HG02884 (cell line): ENCODE measurements around the gene CATSPERD.

Source experiments
- ATAC-seq: cut with Tn5 transposase; IDR thresholded peaks from one replicate; pipeline ENCODE4 v1.9.1; 2021; ENCODE audit warnings: mild to moderate bottlenecking, moderate library complexity; ENCODE audit not compliant: unreplicated experiment

The CATSPERD gene

DNA sequence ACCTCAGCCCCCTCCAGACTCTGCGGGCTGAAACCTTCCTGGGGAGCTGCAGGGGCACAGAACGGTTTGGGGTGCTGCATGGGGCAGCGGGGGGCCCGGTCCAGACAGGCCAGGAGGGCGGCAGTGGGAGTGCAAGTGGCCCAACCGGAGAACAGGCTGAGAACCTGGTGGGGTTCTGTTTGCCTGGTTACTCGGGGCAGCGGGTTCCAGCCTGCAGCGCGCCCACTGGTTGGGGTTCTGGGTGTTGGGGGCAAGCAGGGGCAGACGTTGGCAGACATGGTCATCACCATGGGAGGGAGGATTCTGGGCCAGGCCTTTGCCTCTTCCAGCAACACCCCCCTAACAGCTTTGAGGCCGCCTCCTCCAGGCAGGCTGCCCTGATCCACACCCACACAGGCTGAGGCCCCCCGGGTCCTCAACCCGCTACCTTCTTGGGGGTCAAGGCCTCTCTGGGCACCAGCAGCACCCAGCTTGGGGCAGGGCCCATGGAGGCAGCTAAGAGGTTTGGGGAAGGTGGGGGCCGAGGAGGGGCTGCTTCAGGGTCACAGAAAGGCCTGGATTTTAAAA, 64.2 kb downstream of the CATSPERD start, which contains the start of gene PRR22:
PRR22 (minus strand) TSS at position 166 of the 567 bp plus-strand sequence; CDS start at position 80, 86 bp downstream.
- no peak for ATAC-seq

DNA sequence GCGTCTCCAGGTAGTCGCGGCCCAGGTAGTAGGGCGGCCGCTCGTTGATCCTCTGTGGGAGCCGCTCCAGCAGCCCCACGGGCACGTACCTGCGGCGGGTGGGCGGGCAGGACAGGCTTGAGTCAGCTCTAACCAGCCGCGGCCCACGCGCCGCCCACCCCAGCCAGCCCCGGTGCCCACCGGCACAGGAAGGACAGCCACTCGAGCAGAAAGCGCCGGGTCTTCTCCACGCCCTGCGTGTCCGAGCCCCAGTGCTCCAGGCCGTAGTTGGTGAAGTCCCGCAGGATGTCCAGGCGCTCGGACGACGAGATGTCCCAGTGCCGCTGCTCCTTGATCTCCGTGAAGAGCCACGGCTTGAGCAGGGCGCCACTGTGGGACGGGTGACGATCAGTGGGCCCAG, 65.0 kb downstream of the CATSPERD start:
- ATAC-seq, result no peak

DNA sequence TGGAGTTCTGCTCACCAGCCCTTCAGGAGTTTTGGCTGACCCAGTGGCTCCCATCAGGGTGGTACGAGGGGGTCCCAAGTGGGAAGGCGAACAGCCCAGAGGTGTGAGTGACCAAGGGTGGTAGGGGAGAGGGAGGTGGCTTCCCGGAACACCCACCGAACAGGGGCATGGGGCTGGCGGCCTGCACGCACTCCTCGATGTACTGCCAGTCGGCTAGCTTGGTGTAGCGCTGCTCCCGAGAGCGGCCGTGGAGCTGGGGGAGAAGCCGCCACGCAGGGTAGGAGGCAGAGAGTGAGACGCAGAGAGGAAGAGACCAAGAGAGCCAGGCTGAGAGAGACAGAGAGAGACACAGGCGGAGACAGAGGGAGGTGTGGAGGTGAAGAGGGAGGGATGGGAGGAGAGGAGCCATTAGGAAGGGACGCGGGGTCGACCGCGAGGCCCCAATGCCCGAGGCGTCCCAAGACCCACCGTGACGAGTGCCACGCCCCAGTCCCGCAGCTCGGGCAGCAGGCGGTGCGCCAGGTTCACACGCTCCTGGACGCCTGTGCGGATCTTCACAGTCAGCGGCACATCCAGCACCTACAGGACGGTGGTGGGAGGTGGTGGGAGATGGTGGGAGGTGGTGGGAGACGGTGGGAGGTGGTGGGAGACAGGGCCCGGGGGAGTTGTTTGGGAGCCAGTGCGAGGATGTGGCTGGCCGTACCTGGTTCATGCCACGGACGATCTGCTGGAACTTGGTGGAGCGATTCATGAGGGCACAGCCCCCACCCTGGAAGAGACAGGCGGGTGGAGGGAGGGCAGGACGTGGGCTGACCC, 66.4 kb downstream of the CATSPERD start:
- no peak for ATAC-seq

DNA sequence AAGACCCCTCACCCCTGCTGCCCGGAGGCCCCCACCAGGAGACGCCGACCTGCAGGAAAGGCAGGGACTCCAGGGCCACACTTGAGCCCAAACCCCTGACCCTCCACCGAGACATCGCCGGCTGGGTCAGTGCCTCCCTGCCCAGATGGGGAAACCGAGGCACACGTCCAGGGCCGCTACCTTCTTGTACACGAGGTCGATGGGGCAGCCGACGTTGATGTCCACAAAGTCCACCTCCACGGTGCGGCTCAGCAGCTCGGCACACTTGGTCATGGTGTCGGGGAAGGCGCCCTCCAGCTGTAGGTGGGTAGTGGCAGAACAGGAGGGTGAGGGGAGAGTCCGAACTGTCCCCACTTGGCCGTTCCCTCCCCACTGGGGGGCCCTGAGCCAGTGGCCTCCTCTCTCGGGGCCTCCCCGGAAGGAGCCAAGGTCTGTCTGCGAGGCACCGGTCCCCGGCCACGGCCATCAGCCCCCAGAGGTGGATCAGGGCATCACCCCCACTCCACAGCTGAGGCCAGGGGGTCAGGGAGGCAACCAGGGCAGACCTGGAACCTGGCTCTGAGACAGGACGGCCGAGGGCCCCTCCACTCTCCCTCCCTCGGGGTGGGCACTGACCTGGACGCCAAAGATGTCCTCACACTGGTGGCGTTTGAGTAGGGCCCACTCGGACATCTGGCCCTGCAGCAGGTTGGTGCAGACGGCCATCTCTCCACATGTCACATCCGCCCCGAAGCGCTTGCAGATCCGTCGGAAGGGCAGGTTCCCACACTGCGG, 67.2 kb downstream of the CATSPERD start:
- no peak for ATAC-seq

DNA sequence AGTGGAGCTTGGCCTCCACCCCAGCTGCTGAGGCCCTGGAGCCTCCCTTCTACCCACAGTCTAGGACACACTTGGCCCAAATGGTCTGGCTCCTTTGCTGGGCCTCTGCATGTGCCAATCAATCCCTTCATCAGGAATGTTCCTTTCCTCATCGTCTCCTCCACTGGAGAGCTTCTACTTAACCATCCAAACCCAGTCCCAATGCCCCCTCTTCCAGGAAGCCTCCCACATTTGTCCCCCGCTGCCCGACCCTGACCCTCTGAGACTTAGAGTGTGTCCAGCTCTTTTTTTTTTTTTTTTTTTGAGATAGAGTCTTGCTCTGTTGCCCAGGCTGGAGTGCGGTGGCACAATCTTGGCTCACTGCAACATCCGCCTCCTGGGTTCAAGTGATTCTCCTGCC, 68.0 kb downstream of the CATSPERD start:
- no peak for ATAC-seq

DNA sequence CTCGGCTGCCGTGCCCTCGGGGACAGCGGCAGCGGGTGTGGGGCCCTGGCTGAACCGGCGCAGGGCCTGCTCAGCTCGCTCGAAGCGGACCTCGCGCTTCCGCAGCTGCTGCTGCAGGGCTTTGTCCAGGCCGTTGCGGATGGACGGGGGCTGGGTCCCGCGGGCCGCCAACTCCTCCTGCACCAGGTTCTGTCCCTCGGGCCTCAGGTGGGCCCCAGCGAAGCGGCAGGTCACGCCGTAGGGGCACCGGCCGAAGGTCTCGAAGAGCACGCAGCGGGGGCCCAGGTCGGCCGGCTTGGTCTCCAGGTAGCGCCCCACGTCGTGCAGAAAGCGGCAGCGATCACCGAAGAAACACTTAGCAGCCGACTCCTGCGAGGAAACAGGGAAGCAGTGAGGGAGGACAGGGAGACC, 68.9 kb downstream of the CATSPERD start:
- ATAC-seq, result no peak

DNA sequence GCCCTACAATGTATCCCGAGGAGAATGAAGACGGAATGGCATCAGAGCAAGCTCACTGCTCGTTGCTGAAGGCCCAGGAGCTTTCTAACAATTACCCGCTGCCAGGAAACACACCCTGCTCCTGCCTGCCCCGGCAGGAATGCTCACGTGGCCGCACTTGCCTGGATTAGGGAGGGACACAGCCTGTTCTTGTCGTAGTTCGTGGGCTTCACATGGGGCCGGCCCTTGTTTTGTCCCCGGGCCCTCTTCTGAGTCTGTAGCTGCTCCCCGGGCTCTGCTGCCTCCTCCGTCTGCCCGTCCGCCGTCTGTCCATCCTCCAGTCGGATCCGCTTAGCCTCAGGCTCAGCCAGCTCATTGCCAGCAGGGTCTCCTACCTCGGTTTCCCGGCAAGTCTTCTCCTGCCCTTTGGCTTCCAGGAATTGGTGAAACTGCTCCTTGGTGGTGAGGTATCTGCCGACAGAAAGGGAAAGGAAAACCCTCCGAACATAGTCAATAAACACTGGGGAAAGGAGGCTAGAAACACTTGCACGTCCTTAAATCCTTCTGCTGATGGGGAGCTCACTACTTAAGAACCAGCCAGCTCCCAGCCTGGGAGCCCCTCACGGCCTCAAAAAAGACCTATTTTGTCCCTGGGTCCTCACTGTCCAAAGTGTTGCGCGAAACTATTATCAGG, 69.6 kb downstream of the CATSPERD start:
- ATAC-seq, result no peak

DNA sequence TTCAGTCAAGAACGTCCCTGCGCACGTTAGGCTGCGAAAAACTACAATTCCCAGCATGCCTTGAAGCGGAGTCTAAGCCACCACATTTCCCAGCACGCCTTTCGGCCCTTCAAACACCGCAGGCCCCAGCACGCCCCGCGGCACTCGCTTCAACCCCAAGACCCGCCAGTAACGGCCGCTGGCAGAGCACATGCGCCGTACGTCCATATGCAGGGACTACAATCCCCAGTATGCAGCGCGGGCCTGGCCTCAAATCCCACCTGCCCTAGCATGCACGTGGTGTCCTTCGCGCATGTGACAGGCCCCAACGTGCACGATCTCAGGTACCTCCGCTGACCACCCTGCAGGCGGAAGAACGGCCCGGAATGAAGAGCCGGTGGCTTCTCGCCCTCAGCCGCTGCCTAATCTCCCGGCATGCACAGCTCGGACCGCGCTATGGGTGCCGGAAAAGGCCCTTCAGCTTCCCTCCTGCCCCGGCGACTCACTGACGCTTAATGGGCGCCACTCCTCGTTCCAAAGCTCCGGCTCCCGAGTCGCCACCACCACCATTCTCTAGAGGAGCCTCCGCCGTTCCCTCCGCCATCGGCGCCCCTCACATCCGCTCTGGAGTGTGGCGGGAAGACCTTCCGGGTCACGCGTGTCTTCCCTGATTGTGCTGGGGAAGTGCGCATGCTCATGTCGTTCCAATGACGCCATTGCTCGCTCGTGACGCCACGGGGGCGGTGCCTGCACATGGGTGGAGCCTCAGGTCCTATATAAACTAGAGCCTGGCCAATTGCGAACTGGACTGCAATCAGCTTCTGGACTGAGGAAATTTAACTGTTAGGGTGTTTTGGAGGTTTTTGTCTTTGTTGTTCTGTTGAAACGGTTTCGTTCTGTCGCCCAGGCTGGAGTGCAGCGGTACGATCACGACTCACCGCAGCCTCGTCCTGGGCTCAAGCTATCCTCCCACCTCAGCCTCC, 70.4 kb downstream of the CATSPERD start, which contains the start of gene DUS3L:
DUS3L (minus strand) TSS at position 605 of the 962 bp plus-strand sequence; CDS start at position 583, 22 bp downstream.
- ATAC-seq, result peak; percentile 82

DNA sequence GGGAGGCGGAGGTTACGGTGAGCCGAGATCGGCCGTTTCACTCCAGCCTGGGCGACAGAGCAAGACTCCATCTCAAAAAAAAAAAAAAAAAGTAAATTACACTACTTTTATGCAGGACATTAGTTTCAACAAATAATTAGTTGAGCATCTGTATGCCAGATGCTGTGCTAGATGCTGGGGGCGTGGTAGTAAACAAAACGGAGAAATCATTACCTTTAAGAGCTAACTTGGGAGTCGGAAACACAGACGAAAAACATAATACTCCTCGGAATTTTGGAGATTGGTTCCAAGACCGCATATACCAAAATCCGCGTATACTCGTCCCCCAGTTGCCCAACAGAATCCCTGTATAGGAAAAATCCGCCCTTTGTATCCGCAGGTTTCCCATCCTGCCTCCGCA, 71.8 kb downstream of the CATSPERD start:
- ATAC-seq, result no peak

DNA sequence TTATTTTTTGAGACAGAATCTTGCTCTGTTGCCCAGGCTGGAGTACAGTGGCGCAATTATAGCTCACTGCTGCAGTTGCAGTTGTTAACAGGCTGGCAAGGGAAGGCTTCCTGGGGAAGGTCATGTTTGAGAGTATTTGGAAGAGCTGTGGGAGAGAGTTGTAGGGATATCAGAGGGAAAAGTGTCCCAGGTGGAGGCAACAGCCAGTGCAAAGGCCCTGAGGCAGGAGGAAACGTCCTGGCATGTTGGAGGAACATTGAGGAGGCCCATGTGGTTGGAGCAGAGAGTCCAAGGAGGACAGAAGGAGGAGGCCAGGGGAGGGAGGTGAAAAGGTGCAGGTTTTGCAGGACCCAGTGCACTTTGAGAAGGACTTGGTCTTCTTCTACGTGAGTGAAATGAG, 72.8 kb downstream of the CATSPERD start:
- no peak for ATAC-seq

DNA sequence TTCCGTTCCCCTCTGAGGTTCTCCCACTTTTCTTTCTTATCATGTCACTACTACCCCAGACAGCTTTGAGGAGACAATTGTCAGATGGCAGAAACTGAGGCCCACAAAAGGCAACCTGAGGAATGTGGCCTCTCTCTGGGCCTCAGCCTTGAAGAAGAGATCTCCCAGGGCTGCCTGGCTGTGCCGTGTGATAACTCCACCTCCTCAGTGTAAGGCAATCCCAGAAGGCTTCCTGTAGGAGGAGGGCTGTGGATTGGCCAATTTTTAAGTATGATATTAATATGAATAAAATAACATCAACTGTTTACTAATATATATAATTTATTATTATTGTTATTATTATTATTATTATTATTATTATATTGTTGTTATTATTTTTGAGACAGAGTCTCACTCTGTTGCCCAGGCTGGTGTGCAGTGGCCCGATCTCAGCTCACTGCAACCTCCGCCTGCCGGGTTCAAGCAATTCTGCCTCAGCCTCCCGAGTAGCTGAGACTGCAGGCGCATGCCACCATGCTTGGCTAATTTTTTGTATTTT, 75.0 kb downstream of the CATSPERD start:
- no peak for ATAC-seq

DNA sequence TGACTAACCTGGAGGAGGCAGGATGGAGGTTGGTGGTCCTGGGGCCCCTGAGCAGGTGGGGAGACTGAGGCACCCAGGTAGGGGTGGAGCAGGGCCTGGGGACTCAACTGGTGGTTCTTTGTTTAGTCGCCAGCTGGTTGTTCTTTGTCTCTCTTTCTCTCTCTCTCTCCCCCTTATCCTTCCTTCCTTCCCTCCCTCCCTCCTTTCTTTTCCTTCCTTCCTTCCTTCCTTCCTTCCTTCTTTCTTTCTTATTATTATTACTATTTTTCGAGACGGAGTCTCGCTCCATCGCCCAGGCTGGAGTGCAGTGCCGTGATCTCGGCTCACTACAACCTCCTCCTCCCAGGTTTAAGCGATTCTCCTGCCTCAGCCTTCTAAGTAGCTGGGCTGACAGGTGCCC, 77.8 kb downstream of the CATSPERD start:
- ATAC-seq, result no peak

DNA sequence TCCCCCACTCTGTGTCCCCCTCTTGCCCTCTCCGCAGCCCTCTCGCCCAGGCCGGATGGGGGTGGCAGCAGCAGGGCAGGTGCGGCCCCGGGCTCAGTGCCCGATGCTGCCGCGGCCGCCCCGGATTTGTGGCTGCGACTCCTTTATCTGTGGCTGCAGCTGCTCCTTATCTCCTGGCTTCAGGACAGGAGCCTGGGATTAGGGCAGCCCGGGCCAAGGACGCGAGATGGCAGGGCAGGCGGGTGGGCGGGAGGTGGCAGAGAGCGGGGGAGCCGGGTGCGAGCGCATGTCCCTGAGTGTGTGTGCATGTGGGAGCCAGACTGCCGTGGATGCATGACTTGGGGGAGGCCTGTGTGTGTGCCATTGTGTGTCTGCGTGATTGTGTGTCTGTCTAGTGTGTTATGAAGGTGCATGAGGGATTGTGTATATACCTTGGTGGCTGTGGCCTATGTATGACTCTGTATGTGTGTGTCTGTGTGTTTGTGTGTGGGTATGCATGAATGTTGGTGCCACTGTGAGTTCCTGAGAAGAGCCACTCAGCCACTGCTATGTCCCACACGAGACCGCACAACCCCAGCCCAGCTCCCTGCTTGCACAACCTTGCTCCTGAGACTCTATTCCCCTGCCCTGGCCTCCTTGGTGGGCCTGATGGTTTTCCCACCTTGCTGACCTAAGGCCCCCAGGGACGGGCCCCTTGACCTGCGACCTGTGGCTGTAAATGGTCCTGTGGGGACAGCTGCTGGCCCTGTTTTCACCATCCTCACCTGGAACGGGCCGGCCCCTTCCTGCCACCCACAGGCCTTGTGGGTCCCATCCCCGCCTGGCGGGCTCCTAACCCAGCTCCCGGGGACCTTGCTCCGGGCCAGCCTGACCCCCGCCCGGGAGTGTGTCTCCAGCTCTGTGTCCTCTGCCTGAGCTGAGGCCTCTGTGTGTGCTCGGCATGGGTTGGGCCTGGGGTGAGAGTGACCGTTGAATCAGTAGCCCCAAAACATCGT, 79.1 kb downstream of the CATSPERD start:
- ATAC-seq, result no peak

DNA sequence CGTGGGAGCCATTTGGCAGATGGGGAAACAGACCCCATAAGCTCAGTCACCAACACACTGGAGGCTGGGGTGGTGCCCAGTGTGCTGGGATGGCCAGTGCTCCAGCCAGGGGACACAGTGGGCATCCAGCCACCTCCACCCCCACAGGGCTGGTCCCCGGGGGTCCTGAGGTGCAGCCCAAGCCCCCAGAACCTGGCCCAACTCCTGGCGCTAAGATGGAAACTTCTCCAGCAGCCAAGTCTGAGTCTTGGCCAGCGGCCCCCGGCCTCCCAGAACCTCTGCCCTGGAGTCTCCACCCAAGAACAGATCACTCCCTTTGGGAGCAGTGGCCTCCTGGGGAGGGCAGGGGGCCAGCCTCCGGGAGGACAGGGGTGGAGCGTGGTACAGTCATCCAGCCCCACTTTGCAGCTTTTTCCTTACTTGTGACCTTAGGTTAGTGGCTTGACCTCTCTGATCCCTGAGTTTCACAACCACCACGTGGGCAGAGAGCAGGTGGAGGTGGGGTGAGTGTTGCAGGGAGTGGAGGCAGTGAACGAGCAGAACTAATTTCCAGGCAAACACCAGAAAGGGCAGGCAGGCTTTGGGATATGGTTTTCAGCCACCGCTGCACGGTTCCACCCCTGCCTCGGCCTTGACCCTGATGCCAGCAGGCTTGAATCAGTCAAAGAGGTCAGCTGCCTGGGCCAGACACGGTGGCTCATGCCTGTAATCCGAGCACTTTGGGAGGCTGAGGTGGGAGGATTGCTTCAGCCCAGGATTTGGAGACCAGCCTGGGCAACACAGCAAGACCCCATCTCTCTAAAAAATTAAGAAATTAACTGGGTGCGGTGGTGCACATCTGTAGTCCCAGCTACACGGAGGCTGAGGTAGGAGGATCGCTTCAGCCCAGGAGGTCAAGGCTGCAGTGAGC, 80.2 kb downstream of the CATSPERD start:
- ATAC-seq, result no peak

DNA sequence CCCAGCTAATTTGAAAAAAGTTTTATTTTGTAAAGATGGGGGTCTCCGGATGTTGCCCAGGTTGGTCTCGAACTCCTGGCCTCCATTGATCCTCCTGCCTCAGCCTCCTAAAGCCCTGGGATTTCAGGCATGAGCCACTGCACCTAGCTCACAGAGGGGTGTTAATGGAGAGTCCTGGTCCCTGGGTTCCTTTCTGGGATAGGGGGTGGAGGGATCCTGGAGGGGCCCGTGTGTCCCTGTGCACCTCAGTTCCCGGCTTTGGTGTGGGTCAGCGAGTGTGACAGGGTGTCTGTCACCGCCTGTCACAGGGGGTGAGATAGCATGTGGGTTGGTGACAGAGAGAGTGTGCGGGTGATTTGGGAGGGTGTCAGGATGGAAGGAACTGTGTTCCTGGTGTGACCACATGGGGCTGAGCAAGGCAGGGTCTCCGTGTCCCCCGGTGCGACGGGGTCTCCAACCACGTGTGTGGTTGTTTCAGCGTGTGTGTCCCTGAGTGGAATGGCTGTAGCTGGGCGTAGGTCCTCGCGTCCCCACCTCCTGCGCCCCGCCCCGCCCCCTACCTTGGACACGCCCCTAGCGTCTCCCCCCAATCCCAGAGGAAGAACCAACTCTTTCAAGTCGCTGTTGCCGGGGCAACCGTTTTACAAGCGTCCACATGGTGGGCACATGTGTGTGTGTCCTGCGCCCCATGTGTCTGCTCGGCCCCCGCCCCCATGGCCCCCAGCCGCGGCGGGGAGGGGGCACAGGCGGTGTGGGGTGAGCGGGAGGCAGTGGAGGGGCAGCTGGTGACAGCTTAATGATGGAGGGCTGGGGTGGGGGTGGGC, 81.6 kb downstream of the CATSPERD start:
- no peak for ATAC-seq

DNA sequence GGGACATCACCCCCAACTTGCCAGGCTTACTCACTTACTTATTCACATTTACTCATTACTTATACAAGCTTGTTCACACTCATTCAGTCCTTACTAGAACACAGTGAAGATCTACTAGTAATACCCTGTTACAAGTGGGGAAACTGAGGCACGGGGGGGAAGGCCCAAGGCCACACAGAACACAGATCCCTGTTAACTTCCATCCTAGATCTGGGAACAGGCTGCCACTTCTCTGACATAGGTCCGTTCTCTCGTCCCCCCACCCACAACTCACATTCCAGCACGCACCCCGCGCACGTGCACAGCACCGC, 83.0 kb downstream of the CATSPERD start:
- ATAC-seq, result no peak
